Activated CD8-positive, alpha-beta memory T cell treated with anti-CD3 and anti-CD28 coated beads, Interleukin-2, amount 50 U/mL, for 48 hours (primary cell): ENCODE data around the gene ZNF646.
A peak's percentile ranks its signal among the peaks of the same experiment; 100 is the strongest.
"Not testable (repeated sequence)": the region's sequence is repeated elsewhere in the genome, so short reads cannot be mapped to it uniquely, and the experiment has no call there.

ENCODE experiments used
- DNase-seq: peaks from one replicate; pipeline ENCODE4 v3.0.0-alpha.2; 2020

ZNF646 gene

GRCh38 chr16:31085873-31086628, 11.8 kb downstream of the ZNF646 start:
- no peak for DNase-seq

DNA sequence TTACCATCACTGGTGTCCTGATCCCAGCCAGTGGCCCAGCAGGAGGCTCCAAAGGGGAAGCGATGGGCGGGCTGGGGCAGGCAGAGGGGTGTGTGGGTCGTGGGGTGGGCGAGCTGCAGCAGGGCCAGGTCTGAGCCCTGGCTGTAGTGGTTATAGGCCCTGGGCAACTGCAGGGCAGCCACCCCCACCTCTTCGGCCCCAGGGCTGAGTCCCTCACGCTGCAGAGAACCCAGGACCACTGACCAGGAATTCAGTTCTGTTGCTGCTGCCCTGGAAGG, 12.3 kb downstream of the ZNF646 start:
- DNase-seq = no peak

- no peak for DNase-seq
These were observed 13.3 kb downstream of the ZNF646 start for GRCh38 chr16:31087481-31087880.

DNA sequence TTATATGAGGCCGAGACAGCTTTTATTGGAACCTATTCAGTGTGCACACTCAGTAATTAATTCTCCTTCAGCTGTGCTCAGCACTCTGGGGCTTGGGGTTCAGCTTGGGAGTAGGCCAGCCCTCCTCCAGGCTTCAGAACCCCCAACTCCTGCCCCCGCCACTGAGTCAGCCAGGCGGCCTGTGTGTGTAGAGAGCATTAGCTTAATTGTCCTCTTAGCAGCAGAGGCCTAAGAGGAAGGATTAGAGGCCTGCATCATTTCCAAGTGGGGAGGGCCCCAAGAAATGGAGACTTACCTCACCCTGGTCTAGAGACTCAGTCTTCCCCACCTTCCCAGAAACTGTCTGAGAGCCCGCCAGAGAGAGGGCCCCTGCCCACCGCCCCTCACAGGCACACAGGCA, 13.7 kb downstream of the ZNF646 start:
- DNase-seq = no peak

DNA sequence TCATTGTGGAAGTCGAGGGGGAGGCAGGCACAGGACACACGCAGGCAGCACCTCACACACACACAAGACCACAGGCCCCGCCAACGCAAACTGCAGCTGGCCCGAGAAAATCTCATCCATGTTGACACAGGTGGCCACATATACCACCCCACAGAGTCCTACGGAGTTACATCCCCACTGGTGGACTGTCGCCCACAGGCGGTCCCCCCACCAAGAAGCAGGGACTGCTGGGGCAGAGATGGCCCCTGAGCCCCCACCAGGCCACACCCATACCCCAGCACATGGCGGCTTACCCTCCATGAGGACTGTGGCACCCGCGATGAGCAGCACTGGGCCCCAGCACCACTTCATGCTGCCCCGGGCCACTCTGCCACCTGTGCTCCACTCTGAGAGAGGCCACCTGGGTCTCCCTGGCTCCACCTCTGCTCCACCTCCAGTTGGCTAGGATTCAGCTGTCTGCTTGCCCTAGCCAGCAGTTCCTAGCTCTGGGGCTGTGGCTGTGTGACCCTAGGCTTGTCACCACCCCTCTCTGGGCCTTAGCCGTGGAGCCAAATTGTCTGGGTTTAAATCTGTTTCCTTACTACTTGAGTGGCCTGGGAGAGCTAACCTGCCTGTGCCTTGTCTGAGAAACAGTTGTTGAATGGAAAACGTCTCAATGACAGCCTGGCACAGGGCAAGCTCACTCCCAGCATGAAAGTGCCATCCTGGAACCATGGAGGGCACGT, 14.4 kb downstream of the ZNF646 start, which contains the start of gene PRSS53:
TSS of gene PRSS53 (minus strand) at position 485 of the 725 bp plus-strand sequence. CDS start at position 351, 134 bp downstream.
- no peak for DNase-seq

GRCh38 chr16:31089199-31089598, 15.0 kb downstream of the ZNF646 start:
- DNase-seq = no peak

DNA sequence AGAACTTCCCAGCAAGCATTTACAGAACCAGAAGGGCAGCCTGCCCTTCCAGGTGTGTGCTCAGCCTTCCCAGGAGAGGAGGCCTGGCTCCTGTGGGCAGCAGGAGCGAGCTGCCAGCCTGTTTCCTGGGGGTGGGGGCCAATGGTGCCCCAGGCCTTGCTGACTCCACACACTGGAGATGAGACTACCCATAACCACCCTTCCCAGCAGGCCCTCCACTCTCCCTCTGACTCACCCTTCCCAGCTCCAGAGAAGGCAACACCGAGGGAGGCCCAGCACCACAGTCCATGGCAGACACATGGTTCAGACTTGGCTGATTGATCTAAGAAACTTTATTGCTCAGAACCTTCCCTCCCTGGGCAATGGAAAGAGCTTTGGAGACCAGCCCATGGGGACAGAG, 16.3 kb downstream of the ZNF646 start:
- no peak for DNase-seq

DNA sequence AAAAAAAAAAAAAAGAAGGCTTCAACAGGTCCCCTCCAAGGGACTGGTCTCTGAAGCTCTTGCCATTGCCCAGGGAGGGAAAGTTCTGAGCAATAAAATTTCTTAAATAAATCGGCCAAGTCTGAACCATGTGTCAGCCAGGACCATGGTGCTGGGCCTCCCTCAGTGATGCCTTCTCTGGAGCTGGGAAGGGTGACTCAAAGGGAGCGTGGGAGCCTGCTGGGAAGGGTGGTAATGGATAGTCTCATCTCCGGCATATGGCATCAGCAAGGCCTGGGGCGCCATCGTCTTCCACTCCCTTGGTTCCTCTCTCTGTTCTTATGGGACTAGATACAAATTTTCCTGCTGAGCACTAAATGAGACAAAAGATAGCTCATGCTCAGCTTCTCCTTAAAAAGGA, 18.1 kb downstream of the ZNF646 start:
- DNase-seq = no peak

DNA sequence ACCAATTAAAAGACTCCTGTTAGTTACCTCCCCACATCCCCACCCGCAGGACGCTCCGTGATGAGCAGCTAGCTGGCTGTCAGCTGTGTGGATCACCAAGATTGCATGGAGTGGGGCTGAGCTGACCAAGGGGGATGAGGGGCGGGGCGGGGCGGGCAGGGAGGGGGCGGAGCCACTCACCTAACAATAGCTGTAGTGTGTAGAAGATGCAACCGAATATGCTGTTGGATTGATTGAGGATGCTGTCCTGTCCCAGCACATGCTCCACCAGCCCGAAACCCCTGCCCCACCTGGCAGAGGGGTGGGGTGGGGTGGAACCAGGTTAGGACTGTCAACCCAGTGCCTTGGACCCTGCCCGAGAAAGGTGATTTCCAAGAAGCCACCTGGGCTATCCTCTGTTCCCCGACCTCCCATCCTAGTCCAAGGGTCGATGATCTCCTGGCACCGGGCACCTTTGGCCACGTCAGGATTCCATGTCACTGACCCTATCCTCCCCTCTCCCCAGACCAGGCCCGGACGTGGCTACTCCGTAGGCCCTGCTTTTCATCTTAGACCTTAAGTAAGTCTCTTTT, 19.0 kb downstream of the ZNF646 start:
- DNase-seq = no peak

DNA sequence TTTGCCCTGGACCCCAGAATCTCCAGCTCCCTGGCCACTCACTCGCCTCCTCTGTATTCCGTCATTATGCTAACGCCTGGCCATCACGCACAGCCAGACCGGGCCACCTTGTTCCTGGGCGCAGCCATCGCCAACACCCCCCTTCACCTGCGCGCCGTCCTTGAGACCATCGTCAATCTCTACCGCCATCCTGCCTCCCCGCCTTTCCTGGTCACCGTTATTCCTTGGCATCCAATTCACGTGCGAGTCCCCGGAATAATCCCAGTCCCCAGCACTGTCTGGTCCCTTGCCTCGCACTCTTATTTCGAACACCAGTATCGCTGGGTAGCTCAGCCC, 19.8 kb downstream of the ZNF646 start:
- DNase-seq = no peak

- peak; percentile 91 for DNase-seq
These were observed 20.4 kb downstream of the ZNF646 start, which contains the start of gene VKORC1 for GRCh38 chr16:31094424-31095120. TSS of gene VKORC1 (minus strand) at chr16:31094797. CDS start at chr16:31094729, 68 bp downstream.

DNA sequence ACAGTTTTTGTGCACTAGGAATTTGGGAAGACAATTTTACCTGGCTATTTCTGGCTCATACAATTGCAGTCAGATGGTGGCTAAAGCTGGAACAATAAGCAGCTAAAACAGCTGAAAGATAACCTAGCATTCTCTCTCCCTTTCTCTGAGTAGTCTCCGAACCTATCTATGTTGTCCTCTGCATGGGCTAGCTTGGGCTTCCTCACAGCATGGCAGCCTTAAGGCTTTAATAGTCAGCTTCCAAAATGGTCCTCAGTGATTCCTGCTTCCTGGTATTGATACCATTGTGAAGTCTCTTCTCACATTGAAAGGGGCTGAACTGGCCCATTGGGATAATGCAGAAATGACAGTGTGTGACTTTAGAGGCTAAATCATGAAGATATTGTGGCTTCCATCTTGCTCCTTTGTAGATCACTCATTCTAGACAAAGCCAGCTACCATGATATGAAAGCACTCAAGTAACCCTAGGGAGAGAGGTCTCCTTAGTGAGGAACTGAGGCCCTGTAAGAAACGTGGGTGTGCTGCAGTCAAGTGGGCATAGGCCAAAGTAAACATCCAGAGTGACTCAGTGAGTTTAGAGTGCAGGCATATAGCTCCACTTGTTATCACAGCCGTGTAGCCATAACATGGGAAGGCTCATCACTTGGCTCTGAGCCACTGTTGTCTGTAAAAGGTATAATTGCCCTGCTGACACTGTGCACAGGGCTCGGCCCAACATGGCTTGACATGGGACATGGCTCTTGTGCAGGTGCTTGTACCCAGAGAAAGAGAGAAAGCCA, 25.8 kb downstream of the ZNF646 start:
- no peak for DNase-seq

DNA sequence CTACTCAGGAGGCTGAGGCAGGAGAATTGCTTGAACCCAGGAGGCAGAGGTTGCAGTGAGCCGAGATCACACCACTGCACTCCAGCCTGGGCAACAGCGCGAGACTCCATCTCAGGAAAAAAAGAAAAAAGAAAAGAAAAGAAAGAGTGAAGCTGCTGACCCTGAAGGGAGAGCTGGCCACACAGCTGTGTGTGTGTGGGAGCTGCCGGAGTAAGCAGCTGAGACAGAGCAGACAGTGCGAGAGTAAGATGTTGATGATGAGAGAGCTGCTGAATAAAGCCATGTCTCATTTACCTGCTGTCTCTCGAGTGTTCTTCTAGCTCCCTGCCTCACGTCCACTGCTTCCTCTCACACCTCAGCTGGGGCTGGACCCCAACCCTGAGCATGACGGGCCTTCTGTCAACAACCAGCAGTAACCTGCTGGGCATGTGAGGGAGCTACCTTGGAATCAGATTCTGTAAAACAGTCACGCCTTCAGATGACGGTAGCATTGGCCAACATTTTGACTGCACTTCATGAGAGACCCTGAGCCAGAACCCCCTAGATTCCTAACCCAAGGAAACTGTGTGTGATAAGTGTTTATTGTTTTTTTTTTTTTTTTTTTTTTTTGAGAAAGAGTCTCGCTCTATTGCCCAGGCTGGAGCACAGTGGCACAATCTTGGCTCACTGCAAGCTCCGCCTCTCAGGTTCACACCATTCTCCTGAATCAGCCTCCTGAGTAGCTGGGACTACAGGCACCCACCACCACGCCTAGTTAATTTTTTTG, 26.8 kb downstream of the ZNF646 start:
- DNase-seq = not testable (repeated sequence)

- peak; percentile 98 for DNase-seq
These were observed 31.5 kb downstream of the ZNF646 start for GRCh38 chr16:31105677-31106213.

DNA sequence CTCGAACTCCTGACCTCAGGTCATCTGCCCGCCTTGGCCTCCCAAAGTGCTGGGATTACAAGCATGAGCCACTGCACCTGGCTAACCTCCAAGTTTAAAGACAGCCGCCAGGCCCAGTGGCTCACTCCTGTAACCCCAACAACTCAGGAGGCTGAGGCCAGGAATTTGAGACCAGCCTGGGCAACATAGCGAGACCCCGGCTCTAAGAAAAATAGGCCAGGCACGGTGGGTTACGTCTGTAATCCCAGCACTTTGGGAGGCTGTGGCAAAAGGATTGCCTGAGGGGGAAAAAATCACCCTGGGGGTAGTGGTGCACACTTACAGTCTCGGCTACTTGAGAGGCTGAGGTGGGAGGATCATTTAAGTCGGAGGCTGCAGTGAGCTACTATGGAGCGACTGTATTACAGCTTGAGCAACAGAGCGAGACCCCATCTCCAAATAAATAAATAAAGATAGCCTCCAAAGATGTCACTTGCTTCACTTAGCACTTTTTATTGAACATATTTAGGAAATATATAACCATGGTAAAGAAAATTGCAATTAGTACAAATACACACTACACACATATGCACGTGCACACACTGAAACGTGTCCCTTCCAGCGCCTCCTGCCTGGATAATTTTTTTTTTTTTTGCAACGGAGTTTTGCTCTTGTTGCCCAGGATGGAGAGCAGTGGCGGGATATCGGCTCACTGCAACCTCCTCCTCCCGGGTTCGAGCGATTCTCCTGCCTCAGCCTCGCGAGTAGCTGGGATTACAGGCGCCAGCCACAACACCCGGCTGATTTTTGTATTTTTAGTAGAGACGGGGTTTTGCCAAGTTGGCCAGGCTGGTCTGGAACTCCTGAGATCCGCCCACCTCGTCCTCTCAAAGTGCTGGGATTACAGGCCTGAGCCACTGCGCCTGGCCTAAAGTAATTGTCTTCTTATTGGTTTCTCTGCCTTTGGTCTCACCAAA, 32.6 kb downstream of the ZNF646 start:
- DNase-seq = no peak

GRCh38 chr16:31107465-31107867, 33.2 kb downstream of the ZNF646 start:
- peak; percentile 70 for DNase-seq

DNA sequence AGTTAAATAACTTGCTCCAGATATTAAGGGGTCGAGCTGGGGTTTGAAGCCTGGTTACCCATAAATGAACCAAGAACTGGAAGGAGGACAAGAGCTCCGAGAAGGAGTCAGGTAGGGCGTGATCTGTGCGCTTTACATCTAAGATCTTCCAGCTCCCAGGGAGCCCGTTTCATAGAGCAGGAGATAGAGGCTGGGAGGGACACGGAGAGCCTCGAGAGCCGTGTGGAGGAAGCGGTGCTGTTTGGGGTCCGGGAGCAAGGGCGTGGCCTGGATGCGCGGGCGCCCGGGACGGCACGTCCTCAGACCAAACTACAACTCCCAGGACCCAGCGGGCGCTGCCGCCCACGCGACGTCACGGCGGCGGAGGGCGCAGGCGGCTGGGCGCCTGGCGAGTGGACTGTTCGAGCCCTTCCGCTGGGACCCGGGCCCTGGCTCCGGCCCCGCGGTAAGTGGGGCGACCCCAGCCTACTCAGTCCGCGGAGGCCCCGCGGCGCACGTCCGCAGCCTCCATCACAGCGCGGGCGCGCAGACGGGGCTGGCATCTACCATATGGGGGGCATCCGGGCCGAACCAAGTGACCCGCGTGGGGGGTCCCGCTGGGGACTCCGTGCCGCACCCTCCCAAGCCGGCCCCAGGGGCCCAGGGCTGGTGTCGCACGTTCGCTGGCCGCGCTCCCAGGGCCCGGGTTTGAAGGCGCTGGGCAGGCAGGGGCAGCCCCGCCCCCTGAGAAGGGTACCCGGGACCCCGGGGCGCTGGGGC, 34.0 kb downstream of the ZNF646 start, which contains the start of gene BCKDK:
TSS of gene BCKDK (plus strand) at position 352 of the 759 bp plus-strand sequence. CDS start 838 bp downstream, outside the sequence.
- peak; percentile 91 for DNase-seq

GRCh38 chr16:31108794-31109558, 34.8 kb downstream of the ZNF646 start:
- no peak for DNase-seq

DNA sequence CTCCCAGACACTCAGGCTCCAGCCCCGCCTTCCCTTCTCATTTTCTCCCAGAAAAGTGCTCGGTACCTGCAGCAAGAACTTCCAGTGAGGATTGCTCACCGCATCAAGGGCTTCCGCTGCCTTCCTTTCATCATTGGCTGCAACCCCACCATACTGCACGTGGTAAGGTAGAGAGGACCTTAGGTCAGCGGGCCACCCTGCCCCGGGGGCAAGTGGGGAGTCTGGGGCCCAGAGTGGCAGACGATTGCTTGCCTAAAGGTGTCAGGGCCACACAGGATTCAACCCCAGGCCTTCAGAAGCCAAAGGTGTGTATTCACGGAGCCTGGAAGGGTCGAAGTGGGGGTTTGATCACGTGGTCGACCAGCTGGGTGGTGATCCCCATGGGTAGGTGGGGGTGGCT, 35.4 kb downstream of the ZNF646 start:
- DNase-seq = no peak
